GM18858 (cell line): ENCODE measurements around the gene NPHP1.
"Not testable (repeated sequence)": the region's sequence is repeated elsewhere in the genome, so short reads cannot be mapped to it uniquely, and the experiment has no call there.

Source experiments
- ATAC-seq: cut with Tn5 transposase; IDR thresholded peaks from one replicate; pipeline ENCODE4 v1.9.1; 2021; ENCODE audit not compliant: unreplicated experiment

The NPHP1 gene

GRCh38 chr2:110204408-110205385 lies at the start of gene NPHP1:
NPHP1 (minus strand) TSS chr2:110205013; CDS start chr2:110204968, 45 bp downstream.
- ATAC-seq: peak; percentile 89

GRCh38 chr2:110248081-110248795 lies 43.4 kb upstream of the NPHP1 start:
- not testable (repeated sequence) for ATAC-seq

GRCh38 chr2:110245488-110246435 lies 40.9 kb upstream of the NPHP1 start:
- not testable (repeated sequence) for ATAC-seq

GRCh38 chr2:110243283-110243682 lies 38.5 kb upstream of the NPHP1 start:
- not testable (repeated sequence) for ATAC-seq

- not testable (repeated sequence) for ATAC-seq
These were observed 29.7 kb upstream of the NPHP1 start for GRCh38 chr2:110234514-110234913.

- not testable (repeated sequence) for ATAC-seq
These were observed 25.1 kb upstream of the NPHP1 start for GRCh38 chr2:110229886-110230285.

- ATAC-seq: not testable (repeated sequence)
These were observed 17.8 kb upstream of the NPHP1 start for GRCh38 chr2:110222626-110223025.

GRCh38 chr2:110221938-110222337 lies 17.1 kb upstream of the NPHP1 start:
- ATAC-seq: no peak

- no peak for ATAC-seq
These were observed 15.4 kb upstream of the NPHP1 start for GRCh38 chr2:110220190-110220564.

GRCh38 chr2:110219496-110220189 lies 14.8 kb upstream of the NPHP1 start:
- ATAC-seq: no peak

- ATAC-seq: not testable (repeated sequence)
These were observed 14.1 kb upstream of the NPHP1 start for GRCh38 chr2:110218889-110219288.

GRCh38 chr2:110216803-110217202 lies 12.0 kb upstream of the NPHP1 start:
- no peak for ATAC-seq

GRCh38 chr2:110216199-110216598 lies 11.4 kb upstream of the NPHP1 start:
- no peak for ATAC-seq

GRCh38 chr2:110215566-110216158 lies 10.8 kb upstream of the NPHP1 start:
- ATAC-seq: no peak

- no peak for ATAC-seq
These were observed 10.3 kb upstream of the NPHP1 start for GRCh38 chr2:110215091-110215490.

- not testable (repeated sequence) for ATAC-seq
These were observed 8.7 kb upstream of the NPHP1 start for GRCh38 chr2:110213522-110213921.

- ATAC-seq: peak; percentile 79
These were observed 7.4 kb upstream of the NPHP1 start, which contains the start of gene MTLN for GRCh38 chr2:110211938-110212858. MTLN (minus strand) TSS chr2:110212547; CDS start chr2:110212525, 22 bp downstream.

GRCh38 chr2:110205660-110206455 lies 1.0 kb upstream of the NPHP1 start:
- ATAC-seq: no peak
